Keratinocyte (primary cell): ENCODE data around the gene UMODL1.

Experiments
- CTCF ChIP-seq, 3 experiments: IDR thresholded peaks in 1 of 3; conservative IDR thresholded peaks in 1 of 3; optimal IDR thresholded peaks in 1 of 3; 2 replicates in 2 of 3; 3 replicates in 1 of 3; pipeline versions ENCODE3 to v1.5.1; 2011; ENCODE audit warnings: low read length in 3 of 3, mild to moderate bottlenecking in 3 of 3, moderate library complexity in 2 of 3, control low read depth in 1 of 3, inconsistent platforms in 1 of 3; ENCODE audit not compliant: insufficient read depth in 2 of 3; ENCODE audit errors: extremely low read depth in 1 of 3
- EZH2 ChIP-seq: IDR thresholded peaks from one replicate; pipeline ENCODE4 v1.6.1; 2012; ENCODE audit warnings: inconsistent platforms, mild to moderate bottlenecking, low read length, moderate library complexity

GRCh38 chr21:42075686-42076471 lies 4.8 kb downstream of the UMODL1 start:
- TF ChIP-seq CTCF (optimal IDR thresholded peaks at IDR 0.05 in 1 of 3, IDR thresholded peaks at IDR 0.05 in 1 of 3, conservative IDR thresholded peaks at IDR 0.05 in 1 of 3; ENCODE audit: extremely low read depth in 1 of 3, insufficient read depth in 2 of 3, low read length in 3 of 3) (no peak), EZH2 (no peak)
